CD4-positive, alpha-beta T cell treated with Interferon alpha-2 for 1 hour (primary cell): ENCODE results near the gene ST6GAL1.

ENCODE experiments used
- DNase-seq, 2 donors: peaks; one replicate each; pipeline ENCODE4 v3.0.0-alpha.2; 2020 to 2022

The ST6GAL1 gene

DNA sequence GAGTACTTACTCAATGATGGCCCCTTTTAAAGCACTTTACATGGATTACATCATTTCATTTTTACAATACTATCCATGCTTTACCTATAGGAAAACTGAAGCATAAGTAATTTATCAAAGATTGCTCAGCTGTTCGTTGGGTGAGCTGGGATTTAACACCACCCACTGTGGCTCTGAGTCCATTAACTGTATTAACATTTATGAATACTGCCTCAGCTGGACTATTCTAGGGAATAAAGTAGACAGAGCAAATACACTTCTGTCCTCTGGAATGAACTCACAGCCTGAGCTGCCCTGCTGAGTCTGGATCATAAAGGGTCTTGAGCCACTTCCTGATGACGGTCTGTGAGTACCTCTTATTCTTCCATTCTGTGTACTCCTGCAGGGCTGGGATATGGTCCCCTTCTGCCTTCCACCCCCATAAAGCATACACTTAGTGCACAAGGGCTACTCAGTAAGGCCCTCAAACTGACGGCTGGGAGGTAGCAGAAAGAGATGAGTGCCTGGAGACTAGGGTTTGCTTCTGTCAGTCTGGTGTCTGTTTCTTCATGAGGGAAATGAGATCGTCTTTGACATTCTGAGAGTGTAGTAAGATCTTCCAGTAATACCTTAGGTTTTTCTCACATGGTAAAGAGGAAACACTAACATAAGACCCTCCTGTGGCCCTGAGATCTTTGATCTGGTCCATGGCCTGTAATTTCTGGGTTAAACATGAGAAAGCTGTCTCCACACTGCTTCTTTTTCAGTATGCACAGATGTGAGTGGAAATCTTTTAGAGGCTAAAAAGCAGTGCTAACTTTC is 12.6 kb upstream of the ST6GAL1 start:
- DNase-seq, result no peak

DNA sequence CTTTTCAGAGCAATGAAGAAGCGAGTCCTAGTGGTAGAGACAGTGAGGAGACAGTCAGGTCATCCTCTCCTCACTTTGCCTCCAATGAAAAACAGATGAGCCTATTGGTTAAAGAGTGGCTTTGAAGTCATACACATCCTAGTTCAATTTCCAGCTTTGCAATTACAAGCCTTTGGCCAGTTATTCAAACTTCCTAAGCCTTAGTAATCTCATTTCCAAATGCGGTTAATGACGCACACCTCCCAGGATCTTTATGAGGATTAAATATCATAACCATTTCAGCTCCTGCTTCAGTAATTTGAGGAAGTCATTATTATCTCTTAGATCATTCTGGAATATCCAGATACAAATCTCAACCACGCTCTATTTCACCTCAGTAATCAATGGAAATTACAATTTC is 10.0 kb upstream of the ST6GAL1 start:
- DNase-seq, result no peak

DNA sequence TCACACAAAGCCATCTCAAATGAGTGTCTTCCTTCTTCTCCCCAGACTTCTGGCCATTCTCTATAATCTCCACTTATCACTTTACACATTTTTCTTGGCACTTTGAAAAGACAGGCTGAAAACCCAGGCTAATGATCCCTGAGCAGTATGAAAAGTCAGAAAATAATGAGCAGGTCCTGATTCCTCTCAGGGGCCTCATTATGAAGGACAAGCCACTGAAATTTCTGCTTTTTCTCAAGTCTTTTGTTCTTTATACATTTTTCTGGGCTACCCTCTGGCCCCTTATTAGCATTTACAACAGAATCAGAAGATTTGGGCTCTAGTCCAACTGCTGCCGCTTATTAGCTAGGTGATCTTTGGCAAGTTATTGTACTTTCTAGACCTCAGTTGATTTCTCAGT is 9.5 kb upstream of the ST6GAL1 start:
- DNase-seq, result no peak

DNA sequence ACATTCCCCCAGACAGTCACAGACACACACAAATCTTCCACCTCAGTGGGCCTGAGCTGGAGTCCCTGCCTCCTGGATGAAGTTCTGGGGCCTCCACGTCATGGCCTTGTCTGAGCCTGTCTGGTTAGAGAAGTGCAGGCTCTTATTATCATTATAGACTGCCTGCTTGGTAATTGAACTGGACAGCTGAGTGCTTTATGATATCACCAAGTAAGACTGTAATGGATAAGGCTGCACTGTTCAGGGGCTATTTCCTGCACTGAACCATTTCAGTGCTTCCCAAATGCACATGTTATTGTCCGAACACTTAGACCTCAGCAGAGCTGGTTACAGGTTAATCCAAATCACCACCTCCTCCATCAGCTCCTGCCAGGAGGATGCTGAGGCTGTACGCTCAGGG is 8.7 kb upstream of the ST6GAL1 start:
- no peak for DNase-seq

DNA sequence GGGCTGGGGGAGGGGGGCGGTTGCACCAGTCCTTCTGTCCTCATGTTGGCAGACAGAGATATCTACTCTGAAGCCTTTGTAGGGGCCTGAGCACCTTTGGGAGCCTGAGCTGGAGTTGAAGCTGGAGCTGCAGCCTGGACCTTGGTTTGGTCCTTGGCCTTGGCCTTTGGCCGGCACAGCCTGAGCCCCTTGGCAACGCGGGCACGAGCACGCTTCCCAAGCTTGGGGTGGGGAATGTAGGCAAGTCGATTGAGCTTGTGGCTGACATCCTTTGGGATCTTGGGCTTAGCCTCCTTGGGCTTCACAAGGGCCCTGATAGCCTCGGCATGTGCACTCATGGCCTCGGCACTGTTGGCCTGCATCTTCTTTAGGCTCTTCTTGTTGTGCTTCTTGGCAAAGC is 8.1 kb upstream of the ST6GAL1 start:
- no peak for DNase-seq

DNA sequence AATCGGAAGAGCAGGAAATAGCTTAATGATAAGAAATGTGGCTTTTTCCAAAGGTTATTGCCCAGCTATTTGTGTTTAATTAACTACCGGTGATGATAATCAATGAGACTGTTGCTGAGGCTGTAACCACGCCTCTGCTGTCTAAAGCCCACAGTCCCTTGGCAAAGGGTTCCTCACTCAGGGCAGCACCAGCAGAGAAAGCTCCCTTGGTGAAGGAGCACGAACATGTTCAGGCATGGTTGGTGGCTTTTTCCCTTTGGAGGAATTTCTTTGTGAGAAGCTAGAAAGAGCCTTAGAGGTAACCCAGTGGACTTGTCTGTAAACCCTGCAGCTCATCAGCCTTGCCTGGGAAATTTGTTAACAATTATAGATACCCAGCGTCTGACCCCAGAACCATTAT is 7.5 kb upstream of the ST6GAL1 start:
- no peak for DNase-seq

DNA sequence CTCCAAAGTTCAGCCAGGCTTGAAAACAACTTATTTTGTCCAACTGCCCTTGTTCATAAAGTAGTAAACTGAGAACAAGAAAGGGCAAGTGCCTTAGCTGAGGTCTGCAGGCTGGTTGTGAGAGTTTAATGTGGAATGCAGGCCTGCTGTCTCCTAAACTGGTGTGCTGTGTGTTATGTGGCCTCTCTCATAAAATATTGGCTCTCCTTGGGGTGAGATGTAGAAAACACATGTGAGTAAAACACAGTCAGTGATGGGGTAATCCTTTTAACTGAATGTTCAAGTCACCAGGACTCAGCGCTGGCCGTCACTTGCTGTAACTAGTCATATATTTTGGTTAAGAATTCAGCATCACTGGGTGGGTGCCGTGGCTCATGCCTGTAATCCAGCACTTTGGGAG is 7.1 kb upstream of the ST6GAL1 start:
- DNase-seq, result no peak

DNA sequence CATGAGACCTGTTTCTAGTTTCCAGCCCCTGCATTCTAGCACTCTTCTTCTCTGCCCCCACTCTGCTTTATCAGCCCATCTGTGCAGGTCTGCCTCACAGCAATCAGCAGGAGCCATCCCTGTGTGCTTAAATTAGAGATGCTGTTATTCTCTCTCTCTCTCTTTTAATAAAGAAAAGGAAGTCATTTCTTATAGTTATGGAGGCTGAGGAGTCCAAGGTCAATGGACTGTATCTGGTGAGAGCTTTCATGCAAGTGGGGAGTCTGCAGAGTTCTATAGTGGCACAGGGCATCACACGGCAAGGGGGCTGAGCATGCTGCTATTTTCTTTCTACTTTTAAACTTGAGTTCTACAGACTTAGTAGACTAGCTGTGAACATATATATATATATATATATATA is 4.5 kb upstream of the ST6GAL1 start:
- no peak for DNase-seq

DNA sequence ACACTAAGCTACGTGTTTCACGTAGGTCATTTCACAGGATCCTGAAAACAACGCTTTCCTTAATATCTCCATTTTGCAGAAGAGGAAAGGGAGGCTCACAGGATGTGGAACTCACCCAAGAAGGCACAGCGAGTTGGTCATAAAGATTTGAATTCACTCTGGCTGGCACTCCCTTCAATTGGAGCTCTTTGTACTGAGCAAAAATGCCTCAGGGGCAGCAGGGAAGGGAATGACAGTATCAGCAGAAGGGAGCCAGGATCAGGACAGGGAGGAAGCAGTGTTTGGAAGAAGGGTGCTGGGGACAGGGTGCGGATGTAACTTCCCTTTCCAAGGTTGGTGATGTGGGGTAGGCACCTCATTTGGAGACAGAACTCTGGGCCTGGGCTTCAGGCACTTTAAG is 1.1 kb upstream of the ST6GAL1 start:
- no peak for DNase-seq

DNA sequence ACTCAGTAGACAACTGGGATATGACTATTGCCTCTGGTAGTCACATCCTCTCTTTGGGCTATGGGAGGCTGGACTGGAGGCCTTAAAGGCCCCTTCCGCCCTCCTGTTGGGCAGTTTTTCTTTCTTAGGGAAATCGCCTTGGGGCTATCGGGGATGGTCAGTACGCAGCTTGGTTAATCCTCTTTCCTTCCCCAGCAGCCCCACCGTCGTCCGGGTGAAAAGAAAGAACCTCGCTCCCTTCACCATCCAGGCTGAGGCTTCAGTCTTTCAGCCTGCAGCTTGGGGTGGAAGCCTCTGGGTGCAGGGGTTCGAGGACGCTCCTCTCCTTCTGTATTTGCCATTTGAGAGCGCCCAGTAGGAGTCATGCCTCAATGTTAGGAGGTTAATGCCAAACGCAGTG is 641 bp upstream of the ST6GAL1 start:
- DNase-seq, result no peak

DNA sequence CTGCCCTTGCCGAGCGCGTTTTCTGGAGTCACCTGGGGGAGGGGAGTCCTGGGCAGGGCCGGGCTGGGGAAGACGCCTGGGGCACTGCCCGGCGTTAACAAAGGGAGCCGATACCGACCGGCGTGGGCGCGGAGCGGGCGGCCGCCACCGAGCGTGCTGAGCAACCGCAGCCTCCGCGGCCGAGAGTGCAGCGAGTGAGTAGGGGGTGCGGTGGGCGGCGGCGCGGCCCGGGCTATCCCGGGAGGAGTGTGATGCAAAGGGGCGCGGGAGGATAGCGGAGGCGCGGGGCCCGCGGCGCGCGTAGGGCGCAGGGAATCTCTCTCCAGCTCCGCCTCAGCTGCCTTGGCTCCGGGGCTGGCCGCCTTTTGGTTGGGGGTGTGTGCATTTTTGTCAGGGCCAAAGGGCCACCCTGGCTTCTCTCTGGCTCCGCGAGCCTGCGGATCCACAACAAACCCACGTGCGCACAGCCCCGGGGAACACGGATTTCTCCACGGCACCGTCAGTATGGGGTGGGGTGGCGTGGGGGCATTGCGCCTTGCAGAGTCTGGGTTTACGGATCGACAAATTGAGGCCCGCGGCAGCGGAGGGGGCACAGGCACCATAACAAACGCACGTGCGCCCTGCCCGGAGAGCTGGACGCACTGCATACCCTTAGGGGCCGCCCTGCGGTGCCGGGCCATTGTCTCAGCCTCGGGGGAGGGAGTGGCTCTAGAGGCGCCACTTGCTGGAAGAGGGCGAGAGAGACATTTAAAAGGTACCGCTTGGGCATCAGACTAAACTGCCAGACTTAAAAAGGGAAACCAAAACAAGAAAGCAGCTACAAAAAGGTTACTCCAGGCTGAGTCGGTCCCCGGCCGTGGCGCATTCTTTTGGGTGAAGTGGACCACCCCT is 560 bp downstream of the ST6GAL1 start:
- DNase-seq, result peak; percentile 75 to 80

DNA sequence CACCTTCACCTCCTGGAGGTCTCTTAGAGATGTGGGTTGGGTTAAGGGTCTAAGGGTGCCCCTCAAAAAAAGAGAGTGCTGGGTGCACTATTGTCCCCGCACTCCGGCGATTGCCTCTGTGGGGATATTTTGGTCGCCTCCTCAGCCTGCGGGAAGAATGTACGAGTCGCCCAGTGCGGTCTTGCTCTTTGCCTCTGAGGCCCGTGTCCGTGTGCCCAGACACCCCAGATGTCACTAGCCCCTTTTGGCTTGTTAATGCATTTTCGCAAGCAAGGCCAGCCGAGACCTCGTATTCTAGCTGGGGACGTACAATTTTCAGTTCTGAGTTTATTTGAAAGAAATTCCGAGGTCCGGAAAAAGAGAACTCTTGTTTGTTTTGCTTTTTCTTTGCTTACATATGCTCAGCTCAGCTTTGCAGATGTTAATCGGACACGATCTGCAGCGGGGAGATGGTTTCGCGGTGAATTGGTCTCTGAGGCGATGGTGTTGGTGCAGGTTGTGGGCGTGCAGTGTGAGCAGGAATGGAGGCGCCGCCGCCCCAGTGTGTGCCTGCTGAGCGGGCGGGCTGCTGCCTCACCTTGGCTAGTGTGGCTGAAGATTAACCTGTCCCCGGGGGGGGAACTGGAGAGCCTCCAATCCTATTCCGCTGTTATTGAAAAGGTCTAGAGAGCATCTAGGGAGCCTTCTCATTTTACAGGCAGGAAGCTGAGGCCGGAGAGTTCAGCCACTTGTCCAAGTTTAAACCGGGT is 1.4 kb downstream of the ST6GAL1 start:
- DNase-seq, result peak; percentile 52 to 75

DNA sequence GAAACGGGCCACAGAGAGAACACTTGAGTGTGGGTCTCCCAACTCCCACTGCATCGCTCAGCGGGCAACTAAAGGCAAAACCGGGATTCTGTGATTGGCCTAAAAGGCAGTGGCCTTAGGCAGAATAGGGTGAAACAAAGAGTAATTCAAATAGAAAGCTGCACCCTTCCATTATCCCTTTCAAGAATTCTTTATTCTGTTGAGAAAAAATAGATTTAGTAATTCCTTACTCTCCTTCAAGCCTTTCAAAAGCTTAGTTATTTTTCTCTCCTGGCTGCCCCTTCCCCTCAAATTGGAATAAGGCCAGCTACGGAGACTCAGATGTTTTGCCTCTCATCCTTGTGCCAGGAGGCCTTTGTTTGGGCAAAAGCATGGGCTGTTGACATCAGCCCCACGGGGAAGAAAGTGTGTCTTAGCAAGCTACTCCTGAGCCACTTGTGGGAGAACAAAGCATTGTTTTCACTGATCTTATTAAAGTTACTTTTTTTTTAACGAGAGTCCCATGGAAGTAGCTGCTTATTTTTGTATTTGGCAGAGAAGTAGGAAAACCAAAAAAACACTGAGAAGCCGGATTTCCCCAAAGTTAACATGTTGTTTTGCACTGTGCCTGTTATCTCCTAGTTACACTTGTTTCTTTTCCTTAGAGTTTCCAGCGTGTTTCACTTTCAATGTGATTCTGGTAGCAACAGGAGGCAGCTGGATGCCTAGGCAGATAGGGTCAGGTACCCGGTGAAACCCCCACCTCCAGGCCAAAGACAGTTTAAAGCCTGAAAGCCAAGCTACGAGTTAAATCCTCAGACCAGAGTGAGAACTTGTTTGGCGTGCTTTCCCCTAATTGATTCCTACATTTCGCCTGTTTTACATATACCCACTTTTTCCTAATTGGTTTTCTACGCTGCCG is 2.2 kb downstream of the ST6GAL1 start:
- peak in 1 of 2 donors; percentile 5 for DNase-seq

DNA sequence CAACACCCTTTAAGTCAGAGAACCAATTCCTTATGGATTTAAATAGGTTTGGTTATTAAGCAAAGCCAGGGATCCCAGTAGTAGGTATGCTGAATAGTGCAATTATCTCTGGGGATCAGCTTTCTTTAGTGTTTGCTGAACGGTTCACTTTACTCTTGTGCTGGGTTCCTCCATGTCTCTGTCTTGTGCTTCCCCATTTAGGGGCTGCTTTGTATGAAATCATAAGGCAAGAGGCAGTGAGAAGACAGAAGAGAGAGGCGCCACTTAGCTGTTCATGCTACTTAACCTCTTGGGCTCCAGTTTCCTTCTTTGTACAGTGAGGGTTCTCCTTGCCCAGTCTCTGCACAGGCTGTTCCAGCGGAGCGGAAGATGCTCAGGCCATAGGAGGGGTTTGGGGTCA is 3.5 kb downstream of the ST6GAL1 start:
- no peak for DNase-seq

DNA sequence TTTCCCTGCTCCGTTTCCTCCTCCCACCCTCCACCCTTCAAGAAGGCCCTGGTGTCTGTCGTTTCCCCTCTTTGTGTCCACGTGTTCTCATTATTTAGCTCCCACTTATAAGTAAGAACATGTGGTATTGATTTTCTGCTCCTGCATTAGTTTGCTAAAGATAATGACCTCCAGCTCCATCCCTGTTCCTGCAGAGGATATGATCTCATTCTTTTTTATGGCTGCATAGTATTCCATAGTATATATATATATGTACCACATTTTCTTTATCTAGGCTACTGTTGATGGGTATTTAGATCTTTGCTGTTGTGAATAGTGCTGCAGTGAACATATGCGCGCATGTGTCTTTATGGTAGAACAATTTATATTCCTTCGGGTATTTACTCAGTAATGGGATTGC is 4.8 kb downstream of the ST6GAL1 start:
- DNase-seq, result no peak

DNA sequence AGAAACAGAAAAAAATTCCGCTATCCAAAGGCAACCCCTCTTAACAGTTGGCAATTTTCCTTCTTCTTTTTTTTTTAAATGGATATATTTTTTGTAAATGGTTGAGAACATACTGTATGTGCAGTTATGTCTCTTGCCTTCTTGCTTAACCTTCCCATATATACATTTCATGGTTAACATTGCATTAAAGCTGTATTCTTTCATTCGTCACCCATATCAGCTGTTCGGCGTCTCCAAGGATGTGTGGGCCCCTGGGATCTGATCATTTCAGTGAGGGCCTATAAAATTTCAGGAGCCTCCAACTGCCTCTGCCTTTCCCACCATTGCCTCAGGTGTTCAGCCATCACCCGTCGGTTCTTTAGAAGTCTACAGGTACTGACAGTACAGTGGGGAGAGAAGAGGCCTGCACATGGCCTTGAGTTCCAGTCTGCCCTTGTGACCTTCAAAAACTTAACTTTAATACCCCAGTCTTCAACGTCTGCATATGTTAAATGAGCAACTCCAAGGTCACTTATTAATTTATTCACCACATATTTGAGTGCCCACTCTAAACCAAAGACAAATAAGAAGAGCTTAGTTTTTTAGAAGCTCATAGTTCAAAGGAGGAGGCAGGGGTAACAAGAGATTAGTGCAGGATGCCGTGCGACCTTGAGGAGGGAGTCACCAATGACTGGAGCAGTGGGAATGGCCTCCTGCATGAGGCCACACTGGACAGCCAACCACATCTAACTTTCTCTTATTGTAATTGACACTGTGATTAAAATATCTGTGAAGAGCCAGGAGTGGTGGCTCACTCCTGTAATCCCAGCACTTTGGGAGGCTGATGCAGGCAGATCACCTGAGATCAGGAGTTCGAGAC is 6.9 kb downstream of the ST6GAL1 start:
- DNase-seq, result no peak

DNA sequence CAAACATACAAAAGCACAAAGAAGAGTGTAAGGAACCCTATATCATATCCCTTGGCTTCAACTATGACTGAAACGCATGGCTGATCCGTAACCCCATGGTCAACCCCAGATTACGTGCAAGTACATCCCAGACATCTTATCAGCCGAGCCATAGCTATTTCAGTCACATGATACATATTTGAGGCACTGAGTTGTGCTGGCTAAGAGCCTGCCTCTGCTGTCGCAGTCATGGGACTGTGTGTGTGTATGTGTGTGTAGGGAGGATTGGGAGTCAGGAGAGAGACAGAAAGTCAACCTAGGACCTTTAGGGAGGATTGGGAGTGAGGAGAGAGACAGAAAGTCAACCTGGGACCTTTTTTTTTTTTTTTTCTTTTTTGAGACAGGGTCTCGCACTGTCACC is 8.4 kb downstream of the ST6GAL1 start:
- no peak for DNase-seq

DNA sequence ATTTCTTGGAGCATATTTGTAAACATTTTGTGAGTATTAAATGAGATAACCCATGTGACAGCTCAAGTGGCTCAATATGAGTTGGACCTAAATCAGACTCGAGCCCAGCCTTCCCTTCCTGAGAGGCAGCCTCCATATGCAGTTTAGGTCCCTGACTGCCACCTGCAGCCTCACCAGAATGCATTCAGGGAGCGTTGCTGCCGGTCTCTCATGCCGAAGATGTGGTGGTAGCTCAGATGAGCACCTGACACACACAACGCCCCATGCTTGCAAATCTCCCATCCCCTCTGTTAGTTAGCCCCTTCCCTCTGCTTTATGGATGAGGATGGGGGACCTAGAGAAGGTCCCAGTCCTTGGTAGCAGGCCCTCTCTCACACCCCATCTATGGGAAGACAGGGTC is 9.2 kb downstream of the ST6GAL1 start:
- DNase-seq, result no peak

DNA sequence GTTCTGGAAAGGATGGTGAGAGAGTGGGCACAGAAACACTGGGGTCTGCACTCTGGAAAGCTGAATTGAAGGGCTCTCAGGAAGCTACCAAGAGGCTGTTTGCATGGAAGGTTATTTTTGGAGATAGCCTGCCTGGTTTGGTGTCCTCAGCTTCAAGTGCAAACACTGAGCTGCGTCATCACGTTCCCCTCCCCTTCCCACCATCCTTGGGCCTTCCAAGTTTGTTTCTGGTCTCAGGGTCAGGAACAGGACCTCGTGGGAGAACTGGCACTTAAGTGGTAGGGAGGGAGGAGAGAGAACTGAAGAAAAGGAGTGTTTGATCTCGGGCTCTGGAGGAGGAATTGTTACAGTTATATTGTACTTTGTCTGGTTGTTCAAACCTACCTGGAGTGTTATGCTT is 10.6 kb downstream of the ST6GAL1 start:
- no peak for DNase-seq

DNA sequence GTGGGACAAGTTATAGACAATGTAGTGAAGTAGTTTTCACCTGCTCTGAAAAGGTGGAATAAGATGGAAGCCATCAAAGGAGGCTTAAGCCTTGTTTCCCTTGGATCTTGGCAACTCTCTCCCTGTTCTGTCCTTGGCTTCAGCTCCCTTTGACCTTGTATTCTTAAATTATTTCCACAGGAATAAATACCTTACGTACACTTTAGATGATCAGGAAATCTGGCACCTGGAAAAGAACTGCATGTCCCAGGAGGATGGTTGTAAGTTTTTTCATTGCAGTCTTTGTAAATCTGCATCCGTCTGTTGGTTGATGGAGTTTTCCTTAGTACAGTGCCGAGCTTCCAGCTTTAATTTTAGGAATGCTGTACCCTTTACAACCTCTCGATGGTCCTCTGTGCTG is 11.8 kb downstream of the ST6GAL1 start:
- no peak for DNase-seq

DNA sequence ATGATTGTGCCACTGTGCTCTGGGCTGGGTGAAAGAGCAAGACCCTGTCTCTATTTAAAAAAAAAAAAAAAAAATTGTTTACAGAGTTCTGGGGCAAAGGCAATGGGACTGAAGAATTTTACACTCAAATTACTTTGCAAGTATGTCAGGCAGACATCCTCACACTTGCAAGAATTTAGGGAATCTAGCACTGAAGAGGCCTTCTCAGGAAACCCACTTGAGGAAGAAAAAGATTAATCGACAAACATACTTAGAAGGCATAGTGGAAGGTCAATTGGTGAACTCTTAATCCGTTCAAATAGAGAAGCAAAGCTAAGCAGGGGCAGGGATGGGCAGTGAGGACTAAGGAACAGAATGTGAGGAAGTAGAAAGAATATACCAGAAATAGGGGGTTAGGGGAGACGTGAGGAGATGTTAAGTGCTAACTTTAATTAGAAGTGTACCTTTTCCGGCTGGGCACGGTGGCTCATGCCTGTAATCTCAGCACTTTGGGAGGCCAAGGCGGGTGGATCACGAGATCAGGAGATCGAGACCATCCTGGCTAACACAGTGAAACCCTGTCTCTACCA is 15.0 kb downstream of the ST6GAL1 start:
- no peak for DNase-seq
